Sciatic nerve (tissue), 2 donors: ENCODE data around the gene RAB3A. TPM values are rescaled to one million over a fixed set of nuclear protein-coding genes. Genes with fewer than 3 reads are reported as not detected.

Experiments used
- ATAC-seq: fragments of 200-7000 bp; cut with Tn5 transposase; one replicate; pipeline ENCODE4 v1.9.1; 2020; ENCODE audit warnings: mild to moderate bottlenecking, moderate library complexity
- DNase-seq: peaks from one replicate; pipeline ENCODE4 v3.0.0-alpha.2; 2020; ENCODE audit warnings: low spot score
- intact Hi-C: fragments of 100-400 bp; cut with DNase I; formaldehyde crosslinking; loops from one replicate; pipeline ENCODE4 v1.14.2; 2022
- total RNA-seq: library from RNA; stranded (reverse); fragmentation: NEBNext Ultra II Directional; extraction: Animal tissue kit (Norgen Biotek cat#: 25700); gene quantifications from one replicate; pipeline ENCODE4 v1.2.1, GENCODE V29; 2021
- donor health status: DM: no; HTN: no; CAD: no.
- donor health status: DM: no; HTN: no; CAD: no.

The RAB3A gene
- total RNA-seq, 1 donor from 2014 or later = 2.9 TPM

DNA sequence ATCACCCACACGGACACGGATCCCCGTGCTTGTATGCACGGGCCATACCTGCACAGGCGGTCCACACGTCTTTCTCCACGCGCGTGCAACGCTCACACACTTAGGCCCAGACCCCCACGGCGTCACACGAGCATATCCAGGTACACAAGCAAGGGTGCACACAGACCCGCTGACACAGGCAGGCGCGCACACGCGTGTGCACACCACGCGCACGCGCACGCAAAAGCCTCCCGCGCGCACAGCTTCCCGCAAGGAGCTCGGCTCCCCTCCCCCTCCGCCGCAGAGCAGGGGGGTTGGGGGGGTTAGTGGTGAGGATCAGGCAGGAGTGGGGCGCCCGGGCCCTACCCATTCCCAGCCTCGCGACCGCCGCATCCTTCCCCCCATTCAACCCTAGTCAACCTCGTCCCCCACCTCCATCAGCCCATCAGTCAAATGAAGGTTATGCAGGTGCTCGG is 407 bp downstream of the RAB3A start:
- intact Hi-C loops = no loop called here
- peak; percentile 85 for DNase-seq
- ATAC-seq = peak; percentile 1

DNA sequence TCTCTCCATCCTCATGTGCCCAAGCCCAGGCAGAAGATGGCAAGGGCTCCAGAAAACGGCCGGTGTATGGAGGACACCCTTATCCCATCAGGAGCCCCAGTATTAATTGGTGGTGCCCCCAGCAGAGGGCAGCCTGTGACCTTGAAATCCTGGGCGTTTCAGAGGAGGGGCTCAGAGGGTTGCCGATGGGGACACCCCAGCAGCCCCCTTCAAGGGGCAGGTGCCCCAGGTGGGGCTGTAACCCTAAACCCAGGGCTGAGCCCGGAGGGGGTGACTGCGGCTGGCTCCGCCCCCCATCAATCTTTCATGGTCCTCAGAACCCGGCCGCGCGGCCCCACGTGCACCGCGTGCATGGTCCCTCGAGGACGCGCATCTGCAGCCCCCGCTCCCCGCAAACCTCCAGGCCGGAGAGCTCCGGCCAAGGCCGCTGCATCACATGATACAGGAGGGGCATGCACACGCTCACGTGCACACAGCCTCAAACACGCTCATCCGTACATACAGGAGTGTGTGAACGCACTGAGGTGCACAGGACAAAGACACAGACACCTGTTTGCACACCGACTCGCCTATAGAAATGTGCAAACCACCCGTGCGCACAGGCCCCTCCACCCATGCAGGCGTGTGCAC is 949 bp downstream of the RAB3A start:
- intact Hi-C loops = no loop called here
- ATAC-seq = peak; percentile 0
- peak; percentile 76 for DNase-seq

DNA sequence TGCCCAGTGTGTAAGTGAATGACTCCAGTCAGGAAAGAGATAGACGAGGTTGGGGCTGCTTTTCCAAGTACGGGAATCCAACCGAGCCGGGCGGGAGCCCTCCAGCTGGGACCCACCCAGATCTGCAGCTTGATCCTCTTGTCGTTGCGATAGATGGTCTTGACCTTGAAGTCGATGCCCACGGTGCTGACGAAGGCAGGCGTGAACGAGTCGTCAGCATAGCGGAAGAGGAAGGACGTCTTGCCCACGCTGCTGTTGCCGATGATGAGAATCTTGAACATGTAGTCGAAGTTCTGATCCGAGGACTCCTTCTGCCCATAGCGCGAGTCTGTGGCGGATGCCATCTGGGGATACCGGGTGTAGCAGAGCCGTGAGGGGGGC is 1.5 kb downstream of the RAB3A start:
- intact Hi-C loops = no loop called here
- DNase-seq (no peak), ATAC-seq (no peak)

DNA sequence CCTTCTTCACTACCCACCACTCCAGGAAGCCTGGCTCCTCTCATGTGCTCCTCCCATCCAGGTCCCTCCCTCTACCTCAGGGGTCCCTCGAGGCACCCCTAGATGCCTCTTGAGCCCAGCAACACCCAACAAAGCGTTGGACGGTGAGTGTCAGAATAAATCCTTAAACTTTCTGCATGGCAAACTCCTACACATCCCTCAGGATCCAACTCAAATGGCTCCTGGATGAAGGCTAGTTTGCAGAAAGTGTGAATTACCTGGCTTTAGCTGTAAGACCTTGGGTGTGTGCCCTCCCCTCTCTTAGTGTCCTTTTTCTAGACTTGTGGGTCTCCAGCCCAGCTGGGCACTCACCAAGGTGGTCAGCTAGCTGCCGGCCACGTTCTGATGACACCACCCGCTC is 5.5 kb downstream of the RAB3A start:
- intact Hi-C loops = no loop called here
- DNase-seq (no peak), ATAC-seq (no peak)

DNA sequence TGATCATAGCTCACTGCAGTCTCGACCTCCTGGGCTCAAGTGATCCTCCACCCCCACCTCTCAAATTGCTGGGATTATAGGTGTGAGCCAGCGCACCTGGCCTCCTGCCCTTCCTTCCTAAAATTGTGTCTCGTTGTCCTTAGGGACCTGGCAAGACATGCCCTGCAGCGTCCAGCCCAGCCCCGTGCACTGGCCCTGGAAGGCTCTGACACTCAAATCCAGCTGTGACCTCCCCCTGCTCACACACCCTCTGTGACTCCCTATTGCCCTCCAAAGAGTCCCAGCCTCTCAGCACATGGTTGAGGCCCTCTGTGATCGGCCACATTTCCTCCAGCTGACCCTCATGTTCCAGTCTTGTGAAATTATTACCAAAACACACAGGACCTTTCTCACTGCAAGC is 5.9 kb downstream of the RAB3A start:
- intact Hi-C loops = no loop called here
- ATAC-seq = no peak
- no peak for DNase-seq

DNA sequence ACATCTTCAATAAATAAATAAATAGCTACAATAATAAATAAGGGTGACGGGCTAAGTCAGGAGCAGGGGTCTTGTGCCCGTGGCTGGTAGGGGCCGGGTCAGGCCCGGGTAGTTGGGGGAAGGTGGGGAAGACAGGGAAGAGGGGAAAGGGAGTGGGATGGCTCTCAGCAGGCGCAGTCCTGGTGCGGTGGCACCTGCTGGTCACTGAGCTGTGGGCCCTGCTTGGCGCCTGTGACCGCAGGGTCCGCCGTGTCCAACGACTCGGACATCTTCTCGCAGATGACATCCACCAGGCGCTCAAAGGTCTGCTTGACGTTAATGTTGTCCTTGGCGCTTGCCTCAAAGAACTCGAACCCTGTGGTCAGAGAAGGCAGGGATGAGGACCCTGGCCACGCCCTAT is 6.5 kb downstream of the RAB3A start:
- DNase-seq (no peak), ATAC-seq (no peak)
- intact Hi-C loops = no loop called here

DNA sequence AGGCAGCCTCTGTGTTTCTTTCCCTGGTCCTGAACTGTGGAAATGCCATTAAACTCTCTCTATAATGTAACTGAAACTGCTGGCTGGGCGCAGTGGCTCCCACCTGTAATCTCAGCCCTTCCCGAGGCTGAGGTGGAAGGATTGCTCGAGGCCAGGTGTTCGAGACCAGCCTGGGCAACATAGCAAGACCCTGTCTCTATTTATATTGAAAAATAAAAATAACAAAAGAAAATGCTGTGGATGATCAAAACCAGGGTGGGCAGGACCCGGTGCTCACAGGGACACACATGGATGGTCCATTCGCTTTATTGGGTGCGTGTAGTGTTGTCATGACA is 7.4 kb downstream of the RAB3A start:
- ATAC-seq = no peak
- intact Hi-C loops = no loop called here
- DNase-seq = no peak

DNA sequence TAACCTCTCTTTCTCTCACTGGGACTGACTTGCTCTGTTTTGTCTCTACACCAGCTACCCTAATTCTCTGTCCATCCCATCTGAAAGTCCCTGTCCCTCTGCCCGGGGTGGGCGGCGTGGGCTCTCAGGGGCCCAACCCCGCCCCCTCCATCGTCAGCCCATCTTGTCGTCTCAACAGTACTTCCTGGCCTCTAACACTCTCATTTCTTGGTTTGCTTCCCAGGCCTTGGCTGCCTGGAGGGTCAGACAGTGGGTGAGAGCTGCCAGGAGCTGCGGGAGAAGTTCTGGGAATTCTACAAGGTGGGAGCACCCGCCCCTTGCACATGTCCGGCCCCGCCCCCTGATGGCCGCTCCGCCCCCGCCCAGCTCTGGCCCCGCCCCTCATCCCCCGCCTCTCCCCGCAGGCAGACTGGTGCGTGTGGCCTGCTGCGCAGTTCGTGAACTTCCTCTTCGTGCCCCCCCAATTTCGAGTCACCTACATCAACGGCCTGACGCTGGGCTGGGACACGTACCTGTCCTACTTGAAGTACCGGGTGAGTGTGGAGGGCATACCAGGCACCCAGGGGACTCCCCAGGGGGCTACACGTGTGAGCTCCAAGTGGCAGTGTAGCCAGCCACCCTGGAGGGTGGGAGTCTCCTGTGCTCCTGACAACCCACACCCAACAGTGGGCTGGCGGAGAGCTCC is 9.1 kb downstream of the RAB3A start:
- DNase-seq (peak; percentile 73), ATAC-seq (no peak)
- intact Hi-C loops = no loop called here

DNA sequence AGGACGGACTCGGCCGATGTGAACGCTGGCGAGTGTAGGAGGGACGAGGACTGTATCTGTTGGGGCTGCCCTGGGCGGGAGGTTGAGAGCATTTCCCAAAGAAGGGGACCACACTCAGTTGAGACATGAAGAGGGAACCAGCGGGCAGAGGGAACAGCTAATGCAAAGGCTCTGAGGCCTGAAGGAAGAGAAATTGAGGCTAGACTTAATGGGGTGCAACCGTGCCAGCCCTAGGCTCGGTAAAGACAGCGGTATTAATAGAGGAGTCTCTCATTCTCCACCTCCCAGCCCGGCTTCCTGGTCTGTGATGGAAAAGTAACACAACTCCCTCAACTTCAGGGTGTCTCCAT is 9.7 kb downstream of the RAB3A start:
- DNase-seq (no peak), ATAC-seq (no peak)
- intact Hi-C loops = no loop called here

DNA sequence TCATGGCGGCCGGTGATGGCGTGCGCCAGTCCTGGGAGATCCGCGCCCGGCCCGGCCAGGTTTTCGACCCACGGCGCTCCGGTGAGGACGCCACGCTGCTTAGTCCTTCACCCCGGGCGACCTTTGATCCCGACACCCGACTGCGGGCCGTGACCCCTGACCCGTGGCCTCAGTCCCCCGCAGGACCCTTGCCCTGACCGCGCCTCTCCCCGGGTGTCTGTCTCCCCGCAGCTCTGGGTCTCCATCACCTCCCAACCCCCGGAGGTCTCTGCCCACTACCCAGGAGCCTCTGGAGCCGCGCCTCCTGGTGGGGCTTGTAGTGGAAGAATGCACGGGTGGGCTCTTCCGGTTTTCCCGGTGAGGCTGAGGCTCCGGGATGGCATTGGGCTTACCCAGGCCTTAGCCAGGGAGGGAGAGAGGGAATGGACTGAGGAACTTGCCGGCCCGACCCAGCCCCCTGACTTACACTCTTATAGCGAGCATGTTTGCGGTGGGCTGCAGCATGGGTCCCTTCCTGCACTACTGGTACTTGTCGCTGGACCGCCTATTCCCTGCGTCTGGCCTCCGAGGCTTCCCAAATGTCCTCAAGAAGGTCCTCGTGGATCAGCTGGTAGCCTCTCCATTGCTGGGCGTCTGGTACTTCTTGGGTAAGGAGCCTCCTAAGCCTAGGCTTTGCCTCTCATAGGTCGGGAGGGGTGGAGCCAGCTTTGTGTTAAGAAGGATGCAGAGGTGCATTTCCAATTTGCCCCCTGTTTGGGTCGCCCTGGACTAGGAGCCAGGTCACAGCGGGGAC is 10.3 kb downstream of the RAB3A start:
- intact Hi-C loops = no loop called here
- no peak for ATAC-seq
- DNase-seq = peak; percentile 64

DNA sequence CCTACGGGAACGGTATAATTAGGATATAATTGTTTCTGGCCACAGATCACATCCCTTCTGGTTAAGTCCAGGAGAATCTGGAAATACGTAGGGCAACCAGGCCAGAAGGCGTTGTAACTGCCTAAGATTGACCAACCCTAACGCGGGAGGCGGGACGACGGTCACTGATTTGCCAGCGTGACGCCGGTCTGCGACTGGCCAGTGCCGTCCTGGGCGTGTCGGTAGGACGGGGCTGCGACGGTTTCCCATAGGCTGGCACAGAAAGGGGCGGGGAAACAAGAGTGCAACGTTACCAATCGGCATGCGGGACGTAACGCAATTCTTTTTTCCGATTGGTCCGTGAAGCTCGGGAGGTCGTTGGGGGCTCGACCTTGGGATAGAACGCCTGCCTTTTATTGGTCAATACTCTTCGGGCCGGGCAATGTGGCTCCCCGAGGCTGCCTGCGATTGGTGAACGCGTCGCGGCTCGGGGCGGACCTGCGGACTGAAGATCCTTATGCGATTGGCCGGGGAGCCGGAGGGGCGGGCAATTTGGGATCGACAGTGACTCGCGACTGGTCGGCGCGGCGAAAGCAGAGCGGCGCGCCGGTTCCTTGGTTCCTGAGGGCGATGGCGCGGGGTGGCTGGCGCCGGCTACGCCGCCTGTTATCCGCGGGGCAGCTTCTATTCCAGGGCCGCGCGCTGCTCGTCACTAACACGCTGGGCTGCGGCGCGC is 11.0 kb downstream of the RAB3A start, which contains the start of gene MPV17L2:
TSS of gene MPV17L2 (plus strand) at position 546 of the 715 bp plus-strand sequence. CDS start at position 610, 64 bp downstream.
- DNase-seq = peak; percentile 99
- ATAC-seq = peak; percentile 97
- intact Hi-C loops = no loop called here

DNA sequence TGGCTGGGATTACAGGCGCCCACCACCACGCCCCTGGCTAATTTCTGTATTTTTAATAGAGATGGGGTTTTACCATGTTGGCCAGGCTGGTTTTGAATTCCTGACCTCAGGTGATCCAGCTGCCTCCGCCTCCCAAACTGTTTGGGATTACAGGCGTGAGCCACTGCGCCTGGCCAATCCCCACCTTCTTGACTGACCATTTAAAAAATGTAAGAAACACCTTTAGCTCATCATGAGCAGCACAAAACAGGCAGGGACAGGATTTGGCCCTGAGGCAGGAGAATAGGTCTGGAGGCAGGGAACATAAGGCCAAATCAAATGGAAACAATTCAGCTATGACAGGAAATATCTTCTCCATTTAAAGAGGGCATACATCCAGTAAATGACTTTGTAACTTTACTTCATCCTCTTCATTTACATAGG is 12.2 kb downstream of the RAB3A start:
- intact Hi-C loops = no loop called here
- ATAC-seq (no peak), DNase-seq (no peak)

DNA sequence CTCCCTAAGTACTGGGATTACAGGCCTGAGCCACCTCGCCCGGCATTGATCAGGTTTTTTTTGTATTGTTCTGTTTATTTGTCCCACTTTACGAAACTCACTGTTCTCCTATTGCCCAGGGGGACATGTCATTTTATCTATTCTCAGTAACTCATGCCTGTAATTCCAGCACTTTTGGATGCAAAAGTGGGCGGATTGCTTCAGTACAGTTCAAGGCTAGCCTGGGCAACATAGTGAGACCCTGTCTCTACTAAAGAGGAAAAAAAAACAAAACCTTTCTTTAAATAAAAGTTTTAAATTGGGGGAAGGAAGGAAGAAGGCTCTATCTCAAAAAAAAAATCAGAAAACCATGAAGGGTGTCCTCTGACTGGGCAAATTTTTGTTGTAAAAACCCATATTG is 13.6 kb downstream of the RAB3A start:
- no peak for DNase-seq
- no peak for ATAC-seq
- intact Hi-C loops = no loop called here

DNA sequence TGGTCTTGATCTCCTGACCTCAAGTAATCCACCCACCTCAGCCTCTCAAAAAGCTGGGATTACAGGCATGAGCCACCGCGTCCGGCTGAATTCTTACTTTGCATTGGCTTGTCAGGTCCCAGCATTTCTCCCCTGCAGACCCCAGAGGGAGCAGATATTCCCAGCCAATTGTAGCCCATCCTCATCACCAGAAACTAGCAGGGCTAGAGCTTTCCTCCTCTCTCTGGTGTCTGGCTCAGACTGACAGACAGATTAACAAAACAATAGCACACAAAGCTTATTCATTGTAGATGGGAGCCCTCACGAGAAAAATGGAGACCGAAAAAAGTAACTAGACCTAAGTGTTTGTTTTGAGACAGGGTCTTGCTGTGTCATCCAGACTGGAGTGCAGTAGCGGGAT is 18.3 kb downstream of the RAB3A start:
- no peak for ATAC-seq
- intact Hi-C loops = no loop called here

DNA sequence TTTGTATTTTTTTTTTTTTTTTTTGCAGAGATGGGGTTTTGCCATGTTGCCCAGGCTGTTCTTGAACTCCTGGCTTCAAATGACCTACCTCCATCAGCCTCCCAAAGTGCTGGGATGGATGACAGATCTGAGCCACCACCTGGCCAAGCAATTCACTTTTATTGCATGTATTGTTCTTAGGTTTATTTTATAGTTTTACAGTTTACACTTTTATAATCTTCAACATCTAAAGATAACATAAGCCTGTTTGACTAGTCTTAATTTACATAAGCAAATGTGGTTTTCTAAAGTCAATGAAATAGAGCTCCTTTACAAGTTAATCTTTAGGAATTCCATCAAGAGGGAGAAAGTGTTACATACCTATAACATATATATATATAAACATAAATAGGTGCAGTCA is 20.3 kb downstream of the RAB3A start:
- intact Hi-C loops = no loop called here
- ATAC-seq (no peak), DNase-seq (no peak)

More for the DNA sequence above, 18.3 kb downstream of the RAB3A start:
- no peak for DNase-seq

DNA sequence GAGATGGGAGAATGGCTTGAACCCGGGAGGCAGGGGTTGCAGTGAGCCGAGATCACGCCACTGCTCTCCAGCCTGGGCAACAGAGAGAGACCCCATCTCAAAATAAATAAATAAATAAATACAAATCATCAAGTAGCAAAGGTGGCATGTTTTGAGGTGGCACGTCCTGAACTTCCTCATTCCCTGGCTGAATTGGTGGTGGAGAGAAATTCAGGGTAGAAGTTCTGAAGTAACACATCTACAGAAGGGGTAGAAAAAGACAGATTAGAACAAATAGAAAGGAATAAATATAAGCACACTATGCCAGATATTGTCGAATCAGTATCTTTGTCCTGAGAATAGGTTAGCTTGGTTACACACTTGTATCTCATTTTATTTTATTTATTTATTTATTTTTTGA is 23.9 kb downstream of the RAB3A start:
- intact Hi-C loops = no loop called here
- ATAC-seq = no peak
- DNase-seq = no peak

DNA sequence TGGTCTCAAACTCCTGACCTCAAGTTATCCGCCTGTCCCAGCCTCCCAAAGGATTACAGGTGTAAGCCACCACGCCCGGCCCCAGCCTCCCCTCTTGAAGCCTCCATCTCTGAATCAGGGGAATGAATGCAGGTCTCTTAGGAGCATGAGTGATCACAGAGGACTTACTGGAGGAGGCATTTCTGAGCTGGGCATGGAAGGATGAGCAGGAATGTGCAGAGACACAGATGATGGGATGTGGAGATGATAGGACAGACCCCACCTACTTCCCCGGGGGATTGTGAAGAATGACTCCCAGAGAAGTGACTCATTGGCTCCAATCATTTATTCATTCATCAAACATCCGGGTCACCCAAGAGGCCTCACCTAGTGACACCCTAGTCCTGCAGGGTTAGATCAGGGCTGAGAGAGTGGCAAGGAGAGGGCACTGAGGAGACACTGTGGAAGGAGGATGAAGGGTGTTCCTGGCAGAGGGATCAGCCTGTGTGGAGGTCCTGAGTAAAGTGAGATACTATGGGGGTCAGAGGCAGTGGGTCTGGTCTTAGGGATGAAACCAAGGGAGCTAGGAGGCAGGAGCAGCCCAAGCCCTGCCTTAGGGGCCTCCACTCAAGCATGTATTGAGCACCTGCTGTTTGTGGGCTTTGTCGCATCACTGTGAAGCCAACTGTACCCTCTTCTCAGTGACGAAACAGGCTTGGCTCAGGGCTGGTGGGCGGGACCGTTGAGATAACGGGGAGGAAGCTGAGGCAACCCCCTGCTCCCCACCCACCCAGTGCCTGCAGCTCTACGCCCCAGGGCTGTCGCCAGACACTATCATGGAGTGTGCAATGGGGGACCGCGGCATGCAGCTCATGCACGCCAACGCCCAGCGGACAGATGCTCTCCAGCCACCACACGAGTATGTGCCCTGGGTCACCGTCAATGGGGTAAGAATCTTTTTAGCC is 27.2 kb downstream of the RAB3A start:
- intact Hi-C loops = no loop called here
- no peak for DNase-seq
- ATAC-seq = no peak

DNA sequence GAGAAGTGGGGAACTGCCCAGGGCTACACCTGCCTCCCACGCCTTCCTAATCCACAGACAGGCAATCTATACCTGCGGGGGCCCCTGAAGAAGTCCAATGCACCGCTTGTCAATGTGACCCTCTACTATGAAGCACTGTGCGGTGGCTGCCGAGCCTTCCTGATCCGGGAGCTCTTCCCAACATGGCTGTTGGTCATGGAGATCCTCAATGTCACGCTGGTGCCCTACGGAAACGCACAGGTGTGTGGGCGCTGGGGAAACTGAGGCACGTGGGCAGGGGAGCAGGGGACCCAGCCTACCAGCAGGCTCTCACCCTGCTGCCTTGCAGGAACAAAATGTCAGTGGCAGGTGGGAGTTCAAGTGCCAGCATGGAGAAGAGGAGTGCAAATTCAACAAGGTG is 28.9 kb downstream of the RAB3A start:
- ATAC-seq = no peak
- no peak for DNase-seq
- intact Hi-C loops = no loop called here
